ENCODE measurements around the gene FASTKD3.

FASTKD3 gene

GRCh38 chr5:7884491-7885267 lies 15.8 kb upstream of the FASTKD3 start:
- H4K8ac ChIP-seq (ENCODE audit: low read depth, low read length), result no peak overlapping the region
- no peak overlapping the region for H2BK12ac ChIP-seq (ENCODE audit: low read length)
- no peak overlapping the region for H2BK5ac ChIP-seq (ENCODE audit: low read length)
- no peaks in the 10 kb centered on the region for H3K79me1 ChIP-seq (ENCODE audit: low read depth, low read length)
- no peaks in the 10 kb centered on the region for H3K9me3 ChIP-seq (replicated peaks in 1 of 2; ENCODE audit: control insufficient read depth in 2 of 2, insufficient read depth in 1 of 2, low read depth in 1 of 2, low read length in 2 of 2)
- H4K91ac ChIP-seq (ENCODE audit: low read depth, low read length, poor library complexity), result no peak overlapping the region
- no CpG with 5 or more reads among the region's 5 CpGs for WGBS, 2 donors (ENCODE audit: extremely low coverage in 2 of 2, insufficient read length in 2 of 2, insufficient replicate concordance in 1 of 2)
- no peak overlapping the region for H3K4ac ChIP-seq (ENCODE audit: low read length)
- no peak overlapping the region for H2BK15ac ChIP-seq (ENCODE audit: low read length)
- H3K18ac ChIP-seq (ENCODE audit: low read length), result no peak overlapping the region
- H3K4me3 ChIP-seq (ENCODE audit: low read length in 2 of 2), result no peak overlapping the region
- H3K9ac ChIP-seq (ENCODE audit: low read depth, low read length, poor library complexity), result no peak overlapping the region
- H2BK120ac ChIP-seq (ENCODE audit: low read depth, low read length), result no peak overlapping the region
- no peak overlapping the region for H3K14ac ChIP-seq (ENCODE audit: low read length)
- no peaks in the 10 kb centered on the region for H3K27me3 ChIP-seq (ENCODE audit: control insufficient read depth in 3 of 3, insufficient read depth in 3 of 3, low read depth in 1 of 3, low read length in 3 of 3)
- peaks cover 29 to 98% of the 10 kb centered on the region in 2 donors for H3K36me3 ChIP-seq (replicated peaks in 1 of 2; ENCODE audit: control insufficient read depth in 2 of 2, insufficient read depth in 2 of 2, low read length in 2 of 2)
- no peak overlapping the region for H2AK5ac ChIP-seq (ENCODE audit: low read depth, low read length)
- H2AFZ ChIP-seq (ENCODE audit: low read length), result no peak overlapping the region
- H3K23ac ChIP-seq (ENCODE audit: low read depth, low read length, poor library complexity), result no peak overlapping the region
- H3K4me1 ChIP-seq (ENCODE audit: control insufficient read depth in 2 of 2, insufficient read depth in 1 of 2, low read depth in 1 of 2, low read length in 2 of 2), result no peaks in the 10 kb centered on the region
- no peak for DNase-seq (ENCODE audit: low spot score)
- H3K27ac ChIP-seq (replicated peaks; ENCODE audit: low read length), result no peak overlapping the region
- no peak overlapping the region for H3K4me2 ChIP-seq (ENCODE audit: insufficient read depth, low read length, poor library complexity, severe bottlenecking)

DNA sequence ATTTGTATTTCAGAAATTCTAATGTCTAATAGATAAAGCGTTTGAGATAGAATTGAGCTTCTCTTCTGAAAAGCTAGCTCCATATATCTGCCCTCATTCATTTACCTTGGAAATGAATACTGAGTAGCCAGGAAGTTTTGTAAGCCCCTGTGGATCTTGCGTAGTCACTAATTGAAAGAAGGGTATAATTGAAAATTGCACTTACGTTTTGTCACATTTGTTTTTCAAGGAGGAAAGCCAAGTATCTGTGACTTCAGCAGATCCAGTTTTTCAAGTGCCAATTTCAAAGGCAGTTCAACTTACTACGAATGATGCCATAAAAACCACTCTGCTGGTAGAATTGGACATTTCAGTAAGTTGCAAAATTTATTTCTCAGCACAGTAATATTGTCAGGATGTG lies 14.1 kb upstream of the FASTKD3 start:
- H4K8ac ChIP-seq (ENCODE audit: low read depth, low read length), result no peak overlapping the region

DNA sequence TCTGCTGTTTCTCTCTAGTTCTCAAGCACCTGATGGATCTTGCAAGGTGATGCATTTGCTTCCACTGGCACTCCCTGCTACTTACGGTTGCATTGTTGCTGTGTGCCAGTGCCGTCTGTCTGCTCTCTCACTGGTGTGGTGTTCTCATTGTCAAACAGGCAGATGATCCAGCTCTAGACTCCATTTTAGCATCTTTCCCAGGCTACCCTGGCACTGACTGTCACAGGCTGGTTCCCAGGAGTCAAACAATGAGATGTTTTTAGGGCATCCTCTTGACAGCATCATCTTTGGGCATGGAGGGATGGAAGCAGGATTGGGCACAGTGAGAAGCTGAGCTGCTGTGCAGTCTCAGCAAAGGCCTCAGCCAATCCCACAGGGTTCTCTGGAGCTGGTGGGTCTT lies 13.0 kb upstream of the FASTKD3 start:
- Histone ChIP-seq H3K9ac (ENCODE audit: low read depth, low read length, poor library complexity) (no peak overlapping the region), H3K4me1 (ENCODE audit: control insufficient read depth in 2 of 2, insufficient read depth in 1 of 2, low read depth in 1 of 2, low read length in 2 of 2) (no peaks in the 10 kb centered on the region), H3K27me3 (ENCODE audit: control insufficient read depth in 3 of 3, insufficient read depth in 3 of 3, low read depth in 1 of 3, low read length in 3 of 3) (no peaks in the 10 kb centered on the region), H2BK5ac (ENCODE audit: low read length) (no peak overlapping the region), H4K91ac (ENCODE audit: low read depth, low read length, poor library complexity) (no peak overlapping the region), H4K8ac (ENCODE audit: low read depth, low read length) (no peak overlapping the region), H3K4ac (ENCODE audit: low read length) (no peak overlapping the region), H3K79me1 (ENCODE audit: low read depth, low read length) (no peaks in the 10 kb centered on the region), H2AFZ (ENCODE audit: low read length) (no peak overlapping the region), H3K4me2 (ENCODE audit: insufficient read depth, low read length, poor library complexity, severe bottlenecking) (no peak overlapping the region), H3K18ac (ENCODE audit: low read length) (no peak overlapping the region), H2BK15ac (ENCODE audit: low read length) (no peak overlapping the region), H3K14ac (ENCODE audit: low read length) (no peak overlapping the region), H3K23ac (ENCODE audit: low read depth, low read length, poor library complexity) (no peak overlapping the region), H2BK12ac (ENCODE audit: low read length) (no peak overlapping the region), H3K36me3 (replicated peaks in 1 of 2; ENCODE audit: control insufficient read depth in 2 of 2, insufficient read depth in 2 of 2, low read length in 2 of 2) (peaks cover 35 to 97% of the 10 kb centered on the region in 2 donors), H2AK5ac (ENCODE audit: low read depth, low read length) (no peak overlapping the region), H3K4me3 (ENCODE audit: low read length in 2 of 2) (no peak overlapping the region), H3K27ac (replicated peaks; ENCODE audit: low read length) (no peak overlapping the region), H3K9me3 (replicated peaks in 1 of 2; ENCODE audit: control insufficient read depth in 2 of 2, insufficient read depth in 1 of 2, low read depth in 1 of 2, low read length in 2 of 2) (no peaks in the 10 kb centered on the region), H2BK120ac (ENCODE audit: low read depth, low read length) (no peak overlapping the region)
- no CpG with 5 or more reads among the region's 2 CpGs for WGBS, 2 donors (ENCODE audit: extremely low coverage in 2 of 2, insufficient read length in 2 of 2, insufficient replicate concordance in 1 of 2)
- no peak for DNase-seq (ENCODE audit: low spot score)

More for the DNA sequence above, 14.1 kb upstream of the FASTKD3 start:
- Histone ChIP-seq H3K9me3 (replicated peaks in 1 of 2; ENCODE audit: control insufficient read depth in 2 of 2, insufficient read depth in 1 of 2, low read depth in 1 of 2, low read length in 2 of 2) (no peaks in the 10 kb centered on the region), H2AFZ (ENCODE audit: low read length) (no peak overlapping the region), H2BK120ac (ENCODE audit: low read depth, low read length) (no peak overlapping the region), H3K4ac (ENCODE audit: low read length) (no peak overlapping the region), H2BK12ac (ENCODE audit: low read length) (no peak overlapping the region), H3K36me3 (replicated peaks in 1 of 2; ENCODE audit: control insufficient read depth in 2 of 2, insufficient read depth in 2 of 2, low read length in 2 of 2) (peaks cover 34 to 96% of the 10 kb centered on the region in 2 donors), H2BK5ac (ENCODE audit: low read length) (no peak overlapping the region), H3K9ac (ENCODE audit: low read depth, low read length, poor library complexity) (no peak overlapping the region), H3K27ac (replicated peaks; ENCODE audit: low read length) (no peak overlapping the region), H2AK5ac (ENCODE audit: low read depth, low read length) (no peak overlapping the region), H3K23ac (ENCODE audit: low read depth, low read length, poor library complexity) (no peak overlapping the region), H3K4me3 (ENCODE audit: low read length in 2 of 2) (no peak overlapping the region), H3K14ac (ENCODE audit: low read length) (no peak overlapping the region), H3K27me3 (ENCODE audit: control insufficient read depth in 3 of 3, insufficient read depth in 3 of 3, low read depth in 1 of 3, low read length in 3 of 3) (no peaks in the 10 kb centered on the region), H4K91ac (ENCODE audit: low read depth, low read length, poor library complexity) (no peak overlapping the region), H3K79me1 (ENCODE audit: low read depth, low read length) (no peaks in the 10 kb centered on the region), H3K4me2 (ENCODE audit: insufficient read depth, low read length, poor library complexity, severe bottlenecking) (no peak overlapping the region), H3K18ac (ENCODE audit: low read length) (no peak overlapping the region), H3K4me1 (ENCODE audit: control insufficient read depth in 2 of 2, insufficient read depth in 1 of 2, low read depth in 1 of 2, low read length in 2 of 2) (no peaks in the 10 kb centered on the region), H2BK15ac (ENCODE audit: low read length) (no peak overlapping the region)
- WGBS, 2 donors (ENCODE audit: extremely low coverage in 2 of 2, insufficient read length in 2 of 2, insufficient replicate concordance in 1 of 2), result no CpG with 5 or more reads among the region's 4 CpGs
- no peak for DNase-seq (ENCODE audit: low spot score)

GRCh38 chr5:7881091-7881490 lies 12.3 kb upstream of the FASTKD3 start:
- H3K4me1 ChIP-seq (ENCODE audit: control insufficient read depth in 2 of 2, insufficient read depth in 1 of 2, low read depth in 1 of 2, low read length in 2 of 2), result no peaks in the 10 kb centered on the region
- H2BK12ac ChIP-seq (ENCODE audit: low read length), result no peak overlapping the region
- no peak overlapping the region for H3K4me3 ChIP-seq (ENCODE audit: low read length in 2 of 2)
- H3K27ac ChIP-seq (replicated peaks; ENCODE audit: low read length), result no peak overlapping the region
- no peaks in the 10 kb centered on the region for H3K79me1 ChIP-seq (ENCODE audit: low read depth, low read length)
- no peak overlapping the region for H3K9ac ChIP-seq (ENCODE audit: low read depth, low read length, poor library complexity)
- WGBS, 2 donors (ENCODE audit: extremely low coverage in 2 of 2, insufficient read length in 2 of 2, insufficient replicate concordance in 1 of 2), result no CpG with 5 or more reads among the region's 4 CpGs
- peaks cover 36 to 97% of the 10 kb centered on the region in 2 donors for H3K36me3 ChIP-seq (replicated peaks in 1 of 2; ENCODE audit: control insufficient read depth in 2 of 2, insufficient read depth in 2 of 2, low read length in 2 of 2)
- no peak overlapping the region for H4K91ac ChIP-seq (ENCODE audit: low read depth, low read length, poor library complexity)
- no peak overlapping the region for H3K4me2 ChIP-seq (ENCODE audit: insufficient read depth, low read length, poor library complexity, severe bottlenecking)
- no peaks in the 10 kb centered on the region for H3K9me3 ChIP-seq (replicated peaks in 1 of 2; ENCODE audit: control insufficient read depth in 2 of 2, insufficient read depth in 1 of 2, low read depth in 1 of 2, low read length in 2 of 2)
- H2AFZ ChIP-seq (ENCODE audit: low read length), result no peak overlapping the region
- no peak overlapping the region for H3K23ac ChIP-seq (ENCODE audit: low read depth, low read length, poor library complexity)
- no peak overlapping the region for H3K18ac ChIP-seq (ENCODE audit: low read length)
- no peak overlapping the region for H2BK120ac ChIP-seq (ENCODE audit: low read depth, low read length)
- H3K27me3 ChIP-seq (ENCODE audit: control insufficient read depth in 3 of 3, insufficient read depth in 3 of 3, low read depth in 1 of 3, low read length in 3 of 3), result no peaks in the 10 kb centered on the region
- no peak overlapping the region for H2AK5ac ChIP-seq (ENCODE audit: low read depth, low read length)
- no peak overlapping the region for H2BK15ac ChIP-seq (ENCODE audit: low read length)
- H2BK5ac ChIP-seq (ENCODE audit: low read length), result no peak overlapping the region
- no peak for DNase-seq (ENCODE audit: low spot score)
- H3K4ac ChIP-seq (ENCODE audit: low read length), result no peak overlapping the region
- no peak overlapping the region for H4K8ac ChIP-seq (ENCODE audit: low read depth, low read length)
- no peak overlapping the region for H3K14ac ChIP-seq (ENCODE audit: low read length)

All from neuronal stem cell (in vitro differentiated cells).